Activated naive CD4-positive, alpha-beta T cell treated with anti-CD3 and anti-CD28 coated beads, Interleukin-2, amount 50 U/mL, for 72 hours (primary cell): ENCODE measurements around the gene HNRNPH3. TPM values are rescaled to one million over a fixed set of nuclear protein-coding genes. Genes with fewer than 3 reads are reported as not detected.
"Not testable (repeated sequence)": the region's sequence is repeated elsewhere in the genome, so short reads cannot be mapped to it uniquely, and the experiment has no call there.

ENCODE experiments used
- ATAC-seq, 2 donors: fragments of 150-1000 bp; cut with Tn5 transposase; 2 replicates each; pipeline ENCODE4 v1.10.0; 2021; ENCODE audit warnings: mild to moderate bottlenecking in 2 of 2, moderate library complexity in 2 of 2
- DNase-seq, 2 donors: peaks; one replicate each; pipeline ENCODE4 v3.0.0; 2021 to 2022; ENCODE audit warnings: low spot score in 2 of 2
- H3K27ac Mint-ChIP-seq, 2 donors: one replicate each; pipeline ENCODE4 v1.8.0; 2022; ENCODE audit warnings: mild to moderate bottlenecking in 2 of 2, mixed read lengths in 2 of 2
- H3K36me3 Mint-ChIP-seq, 2 donors: one replicate each; pipeline ENCODE4 v1.8.0; 2022; ENCODE audit warnings: mixed read lengths in 2 of 2
- H3K9me3 Mint-ChIP-seq, 2 donors: one replicate each; pipeline ENCODE4 v1.8.0; 2022; ENCODE audit warnings: mixed read lengths in 2 of 2
- total RNA-seq, 2 donors: library from RNA; stranded (reverse); gene quantifications; one replicate each; pipeline ENCODE4 v1.2.3, GENCODE V29; 2022

HNRNPH3 gene
- total RNA-seq, 2 donors from 2014 or later: 117 to 150 TPM

DNA sequence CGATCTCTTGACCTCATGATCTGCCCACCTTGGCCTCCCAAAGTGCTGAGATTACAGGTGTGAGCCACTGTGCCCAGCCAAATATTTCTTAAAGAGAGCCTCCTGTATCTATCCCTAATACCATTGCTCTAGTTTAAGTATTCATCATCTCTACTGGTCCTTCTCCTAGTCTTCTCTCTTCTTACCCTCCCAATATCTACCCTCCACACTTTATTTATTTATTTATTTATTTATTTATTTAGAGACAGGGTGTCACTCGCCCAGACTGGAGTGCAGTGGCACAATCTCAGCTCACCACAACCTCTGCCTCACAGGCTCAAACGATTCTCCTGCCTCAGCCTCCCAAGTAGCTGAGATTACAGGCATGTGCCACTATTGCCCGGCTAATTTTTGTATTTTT is 7.5 kb upstream of the HNRNPH3 start:
- not testable (repeated sequence) for H3K27ac Mint-ChIP-seq, DNase-seq, H3K36me3 Mint-ChIP-seq, ATAC-seq, H3K9me3 Mint-ChIP-seq

DNA sequence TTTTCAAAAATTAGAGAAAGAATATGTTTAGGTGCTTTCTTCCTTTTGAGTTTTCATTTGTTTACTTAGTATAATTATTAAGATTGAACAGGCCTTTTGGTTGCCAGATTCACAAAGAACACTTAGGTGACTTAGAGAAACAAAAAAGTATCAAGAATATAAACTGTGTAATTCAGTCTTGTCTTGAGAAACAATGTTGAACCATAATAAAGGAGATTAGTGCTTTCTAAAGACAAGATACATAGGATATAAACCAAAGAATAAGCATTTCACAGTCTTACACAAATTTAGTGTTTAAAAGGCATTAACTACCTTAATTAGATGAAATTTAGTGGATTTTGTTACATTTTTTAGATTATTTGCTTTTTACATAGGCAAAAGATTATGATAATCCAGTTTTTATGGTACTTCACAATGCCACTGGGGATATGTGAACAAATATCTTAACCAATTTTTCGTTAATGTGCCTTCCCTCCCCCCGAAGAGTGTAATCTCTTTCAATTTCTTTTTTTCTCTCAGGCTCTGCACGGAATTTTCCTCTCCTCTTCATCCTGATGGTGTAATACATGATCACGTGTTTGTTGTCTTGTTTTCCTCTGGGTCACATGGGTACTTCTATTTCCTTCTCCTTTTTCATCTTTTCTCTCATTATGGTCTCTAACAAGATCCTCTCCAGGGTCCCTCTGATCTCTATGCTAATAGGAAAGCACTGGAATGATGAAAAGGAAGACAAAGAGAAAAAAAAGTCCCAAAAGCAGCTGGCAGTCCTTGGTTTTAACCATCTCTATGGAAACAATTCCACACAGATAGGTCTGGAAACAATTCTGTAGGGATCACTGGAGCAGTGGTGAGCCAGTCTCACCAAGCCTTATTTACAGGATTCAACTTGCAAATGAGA is 3.7 kb upstream of the HNRNPH3 start:
- ATAC-seq (no peak), DNase-seq (no peak)
- Mint-ChIP-seq H3K36me3 (peaks cover 20 to 28% of the 10 kb centered on the region in 2 donors), H3K9me3 (no peaks in the 10 kb centered on the region), H3K27ac (peak overlapping the region; percentile 34 to 75)

DNA sequence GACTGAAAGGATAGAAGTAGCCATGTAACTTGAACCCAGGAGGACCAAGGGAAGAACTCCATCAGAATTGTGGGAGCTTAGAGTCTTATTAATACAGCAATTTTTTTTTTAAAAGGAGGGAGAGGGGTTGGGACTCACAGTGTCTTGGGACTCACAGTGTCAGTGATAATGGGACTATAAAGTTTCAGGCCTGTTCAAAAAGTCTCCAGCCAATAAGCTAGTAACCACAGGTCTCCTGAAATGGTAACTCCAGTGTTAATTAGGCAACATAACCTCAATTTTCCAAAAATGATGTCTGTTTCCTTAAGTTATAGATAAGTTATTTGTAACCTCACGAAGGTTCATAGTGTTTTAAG is 2.4 kb upstream of the HNRNPH3 start:
- Mint-ChIP-seq H3K27ac (peak overlapping the region in 1 of 2 donors; percentile 28), H3K9me3 (no peaks in the 10 kb centered on the region), H3K36me3 (peaks cover 33 to 37% of the 10 kb centered on the region in 2 donors)
- no peak for DNase-seq
- ATAC-seq: no peak

DNA sequence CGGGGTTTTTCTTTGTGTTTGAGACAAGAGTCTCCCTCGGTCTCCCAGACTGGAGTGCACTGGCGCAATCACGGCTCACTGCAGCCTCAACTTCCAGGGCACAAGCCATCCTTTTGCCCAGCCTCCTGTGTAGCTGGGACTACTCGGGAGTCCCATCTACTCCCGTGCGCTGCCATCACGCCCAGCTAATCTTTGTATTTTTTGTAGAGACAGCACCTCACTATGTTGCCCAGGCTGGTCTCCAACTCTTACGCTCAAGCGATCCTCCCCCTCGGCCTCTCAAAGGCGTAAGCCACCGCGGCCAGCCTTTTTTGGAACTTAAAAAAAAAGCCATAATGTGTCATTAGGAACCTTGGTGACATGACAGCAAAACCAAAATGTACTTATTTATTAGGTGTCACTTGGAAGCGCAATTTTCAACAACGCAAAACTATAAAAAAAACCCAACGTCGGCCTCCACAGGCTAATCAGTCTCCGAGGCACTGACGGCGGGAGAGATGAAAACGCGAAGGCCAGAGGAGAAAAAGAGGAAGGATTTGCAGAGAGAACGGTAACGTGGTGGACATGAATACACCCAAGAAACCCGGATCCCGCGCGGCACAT is 911 bp upstream of the HNRNPH3 start:
- Mint-ChIP-seq H3K9me3 (no peaks in the 10 kb centered on the region), H3K36me3 (peaks cover 45 to 48% of the 10 kb centered on the region in 2 donors), H3K27ac (peak overlapping the region; percentile 98 to 100)
- ATAC-seq: no peak
- DNase-seq: peak; percentile 31 to 60

DNA sequence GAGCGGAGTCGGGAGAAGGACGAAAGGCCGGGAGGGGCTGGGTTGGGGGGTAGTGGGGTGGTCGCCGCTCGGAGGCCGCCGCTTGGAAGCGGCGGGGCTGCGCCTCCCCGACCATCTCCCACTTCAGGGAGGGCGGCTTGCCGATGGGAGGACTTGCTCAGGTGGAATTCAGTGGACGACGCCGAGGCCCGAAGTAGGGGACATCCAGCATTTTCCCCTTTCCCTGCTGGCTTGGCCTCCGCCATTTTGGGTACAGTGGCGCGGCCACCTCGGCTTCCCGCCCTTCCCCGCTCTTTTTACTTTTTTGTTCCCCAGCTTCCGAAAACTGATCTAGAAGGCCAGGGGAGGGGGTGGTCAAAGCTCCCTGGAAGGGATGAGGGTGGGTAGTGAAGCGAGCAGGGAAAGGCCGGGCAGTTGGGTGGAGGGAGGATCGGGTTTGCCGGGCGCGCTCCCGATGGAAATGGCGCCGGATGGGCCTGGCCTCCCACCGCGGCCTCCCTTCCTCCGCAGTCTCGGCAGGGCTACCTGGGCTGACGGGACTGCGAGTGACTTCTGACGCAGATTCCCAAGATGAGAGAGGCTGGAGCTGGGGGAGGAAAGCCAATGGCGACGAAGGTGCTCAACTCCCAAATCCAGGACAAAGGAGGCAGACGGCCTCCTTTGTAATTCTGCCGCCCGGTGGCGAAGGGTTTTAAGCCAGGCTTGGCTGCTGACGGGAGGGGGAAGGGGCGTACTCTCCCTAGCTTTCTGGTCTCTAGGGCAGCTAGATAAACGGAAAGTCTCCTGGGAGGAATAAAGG is 594 bp downstream of the HNRNPH3 start, which contains the start of gene PBLD:
Gene PBLD (minus strand): TSS at position 670 of the 799 bp plus-strand sequence. CDS start 26,084 bp downstream, outside the sequence.
- Mint-ChIP-seq H3K36me3 (peaks cover 46 to 63% of the 10 kb centered on the region in 2 donors), H3K27ac (peak within 1 kb of the TSS; percentile 98 to 100), H3K9me3 (no peaks in the 10 kb centered on the region)
- ATAC-seq: peak; percentile 24 to 34
- peak; percentile 66 to 75 for DNase-seq

DNA sequence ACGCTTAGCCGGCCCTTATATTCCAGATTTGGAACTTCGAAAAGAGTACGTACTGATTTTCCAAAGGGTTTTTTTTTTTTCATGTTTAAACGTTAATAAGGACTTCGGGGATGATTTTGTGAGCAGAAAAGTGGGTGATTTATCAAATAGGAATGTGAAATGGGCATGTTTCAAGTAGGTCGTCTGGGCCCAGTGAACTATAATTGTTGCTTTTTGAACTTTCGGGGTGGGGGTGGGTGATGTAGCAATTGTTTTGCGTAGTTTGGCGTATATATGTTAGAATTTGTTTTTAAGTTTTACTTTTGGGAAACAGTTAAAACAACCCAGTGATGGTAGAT is 1.2 kb downstream of the HNRNPH3 start:
- H3K36me3 Mint-ChIP-seq: peaks cover 51 to 69% of the 10 kb centered on the region in 2 donors
- no peak for DNase-seq
- peak overlapping the region; percentile 98 to 100 for H3K27ac Mint-ChIP-seq
- H3K9me3 Mint-ChIP-seq: no peaks in the 10 kb centered on the region
- no peak for ATAC-seq

DNA sequence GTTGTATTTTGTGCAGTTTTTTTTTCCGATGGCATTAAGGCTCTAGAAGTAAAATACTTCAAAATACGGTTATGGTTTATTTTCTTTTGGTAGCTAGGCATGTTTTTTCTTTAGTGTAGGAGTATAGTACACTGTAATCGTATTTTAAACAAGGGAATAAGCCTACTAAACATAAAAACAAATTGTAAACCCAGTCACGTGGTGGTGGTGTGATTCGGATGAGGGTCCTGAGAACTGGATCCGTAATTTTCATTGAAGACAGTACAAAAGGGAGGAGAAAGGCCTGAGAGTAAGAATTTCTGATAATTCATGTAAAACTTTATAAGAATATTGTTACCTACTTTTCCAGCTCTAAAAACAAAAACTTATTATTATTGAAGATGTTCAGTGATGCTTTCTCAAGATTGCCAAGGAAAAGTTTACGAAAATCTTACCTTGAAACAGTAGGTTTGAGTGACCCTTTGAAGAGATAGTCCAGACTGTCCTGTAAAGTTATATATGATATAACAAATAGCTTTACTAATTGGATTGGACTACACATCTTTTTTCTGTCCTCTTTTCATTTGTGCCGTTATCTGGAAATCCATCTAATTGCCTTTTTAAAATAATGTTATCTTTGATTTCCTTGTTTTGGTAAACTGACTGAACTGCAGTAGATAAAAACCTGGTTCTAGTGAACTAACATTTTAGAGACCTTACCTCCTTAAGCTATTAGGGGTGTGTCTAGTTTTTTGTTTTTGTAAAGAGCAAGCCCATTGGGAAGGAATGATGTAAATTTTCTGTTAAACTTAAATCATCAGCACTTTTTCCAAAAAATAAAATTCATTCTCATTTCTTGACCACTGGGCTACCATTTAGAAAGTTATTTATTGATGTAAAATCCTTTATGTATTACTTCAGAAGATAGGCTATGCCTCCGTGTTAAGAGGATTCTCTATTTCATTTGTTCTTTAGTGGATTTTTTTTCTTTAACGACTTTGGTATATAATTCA is 1.9 kb downstream of the HNRNPH3 start:
- Mint-ChIP-seq H3K36me3 (peaks cover 56 to 76% of the 10 kb centered on the region in 2 donors), H3K9me3 (no peaks in the 10 kb centered on the region)

DNA sequence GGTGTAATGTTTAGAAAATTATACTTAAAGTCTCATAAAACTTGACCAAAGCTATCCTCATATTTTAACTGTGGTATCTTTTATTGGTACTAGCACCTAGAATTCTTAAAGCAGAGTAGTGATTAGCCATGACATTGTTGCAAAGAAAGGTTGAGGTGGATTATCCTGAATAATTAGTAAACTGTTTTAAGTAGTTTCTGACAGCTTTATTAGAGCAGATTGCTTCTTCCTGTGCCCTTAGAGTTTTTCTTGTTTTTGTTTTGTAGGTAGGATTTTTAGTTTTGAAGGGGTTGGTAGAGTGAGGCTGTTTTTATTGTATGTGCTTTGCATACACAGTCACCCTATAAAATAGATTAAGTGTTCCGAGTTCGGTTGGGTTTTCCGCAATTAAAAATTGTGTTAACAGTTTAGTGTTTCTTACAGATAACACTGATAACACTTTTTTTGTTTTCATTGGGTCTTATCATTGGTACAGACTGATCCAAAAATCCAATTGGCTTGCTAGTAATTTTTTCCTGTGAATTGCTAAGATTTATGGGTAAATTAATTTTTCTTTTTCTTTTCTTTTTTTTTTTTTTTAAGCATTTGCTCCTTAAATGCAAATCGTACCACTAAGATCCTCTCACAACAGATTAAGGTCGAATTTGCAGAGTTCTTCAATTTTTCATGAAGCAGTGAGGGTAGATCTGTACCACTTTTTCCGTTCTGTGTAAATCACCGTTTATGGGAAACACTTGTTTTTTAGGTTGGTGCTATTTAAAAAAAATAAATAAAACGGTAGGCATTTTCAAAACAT is 3.0 kb downstream of the HNRNPH3 start:
- H3K27ac Mint-ChIP-seq: peak overlapping the region; percentile 84 to 98
- ATAC-seq (no peak), DNase-seq (no peak)
- no peaks in the 10 kb centered on the region for H3K9me3 Mint-ChIP-seq
- peaks cover 56 to 87% of the 10 kb centered on the region in 2 donors for H3K36me3 Mint-ChIP-seq

More for the DNA sequence above, 1.9 kb downstream of the HNRNPH3 start:
- H3K27ac Mint-ChIP-seq: peak overlapping the region; percentile 98 to 100
- ATAC-seq: no peak
- DNase-seq: no peak

DNA sequence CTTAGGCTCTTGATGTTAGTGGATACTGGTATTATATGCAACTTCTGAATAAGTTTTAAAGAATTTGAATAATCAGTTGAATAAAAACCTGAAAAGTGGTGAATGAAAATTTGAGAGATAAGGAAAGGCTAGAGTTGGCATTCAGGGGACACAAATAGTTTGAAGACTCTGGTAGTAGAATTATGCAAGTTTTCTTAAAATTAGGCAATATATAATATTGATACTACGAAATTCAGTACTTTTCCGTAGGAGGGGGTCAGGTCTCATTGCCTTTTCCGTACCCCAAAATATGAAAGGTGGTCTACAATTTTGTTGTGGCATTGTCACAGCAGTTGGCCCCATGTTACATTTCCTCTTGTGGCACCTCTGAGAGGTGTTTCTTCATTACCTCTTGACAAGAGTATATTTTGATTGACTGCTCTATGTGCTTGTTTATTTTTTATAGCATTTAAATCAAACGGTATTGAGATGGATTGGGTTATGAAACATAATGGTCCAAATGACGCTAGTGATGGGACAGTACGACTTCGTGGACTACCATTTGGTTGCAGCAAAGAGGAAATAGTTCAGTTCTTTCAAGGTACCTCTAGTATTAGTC is 5.0 kb downstream of the HNRNPH3 start:
- peaks cover 47 to 100% of the 10 kb centered on the region in 2 donors for H3K36me3 Mint-ChIP-seq
- DNase-seq (no peak), ATAC-seq (no peak)
- H3K27ac Mint-ChIP-seq: peak overlapping the region in 1 of 2 donors; percentile 96
- H3K9me3 Mint-ChIP-seq: no peaks in the 10 kb centered on the region

DNA sequence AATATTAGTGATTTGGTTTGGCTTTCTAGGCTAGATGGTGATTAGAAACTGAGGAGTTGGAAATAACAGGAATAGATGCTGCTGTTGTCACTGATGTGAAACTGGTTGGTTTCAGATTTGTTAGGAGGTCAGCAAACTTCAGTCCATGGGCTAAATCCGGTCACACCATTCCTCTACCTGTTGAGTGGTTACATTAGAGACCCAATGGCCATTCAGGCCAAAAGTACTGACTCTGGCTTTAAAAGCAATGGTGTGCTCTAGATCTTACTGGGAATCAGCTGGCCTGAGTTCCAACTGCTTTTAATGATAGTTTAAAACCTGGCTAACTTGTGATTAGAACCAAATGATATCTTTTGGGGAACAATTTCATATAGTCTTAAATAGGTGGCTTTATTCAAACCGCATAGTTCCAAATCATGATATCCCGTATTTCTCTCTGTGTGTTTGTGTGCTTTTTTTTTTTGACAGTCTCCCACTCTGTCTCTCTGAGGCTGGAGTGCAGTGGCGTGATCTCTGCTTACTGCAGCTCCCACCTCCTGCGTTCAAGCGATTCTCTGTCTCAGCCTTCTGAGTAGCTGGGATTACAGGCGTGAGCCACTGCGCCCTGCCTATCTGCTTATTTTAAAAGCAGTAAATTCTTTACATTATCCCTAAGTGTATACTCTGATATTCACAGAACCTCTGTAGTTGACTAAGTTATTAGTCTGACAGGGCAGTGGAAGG is 8.7 kb downstream of the HNRNPH3 start:
- peaks cover 22 to 70% of the 10 kb centered on the region in 2 donors for H3K36me3 Mint-ChIP-seq
- DNase-seq (no peak), ATAC-seq (peak in 1 of 2 donors; percentile 8)
- H3K9me3 Mint-ChIP-seq: no peaks in the 10 kb centered on the region
- peak overlapping the region in 1 of 2 donors; percentile 87 for H3K27ac Mint-ChIP-seq

DNA sequence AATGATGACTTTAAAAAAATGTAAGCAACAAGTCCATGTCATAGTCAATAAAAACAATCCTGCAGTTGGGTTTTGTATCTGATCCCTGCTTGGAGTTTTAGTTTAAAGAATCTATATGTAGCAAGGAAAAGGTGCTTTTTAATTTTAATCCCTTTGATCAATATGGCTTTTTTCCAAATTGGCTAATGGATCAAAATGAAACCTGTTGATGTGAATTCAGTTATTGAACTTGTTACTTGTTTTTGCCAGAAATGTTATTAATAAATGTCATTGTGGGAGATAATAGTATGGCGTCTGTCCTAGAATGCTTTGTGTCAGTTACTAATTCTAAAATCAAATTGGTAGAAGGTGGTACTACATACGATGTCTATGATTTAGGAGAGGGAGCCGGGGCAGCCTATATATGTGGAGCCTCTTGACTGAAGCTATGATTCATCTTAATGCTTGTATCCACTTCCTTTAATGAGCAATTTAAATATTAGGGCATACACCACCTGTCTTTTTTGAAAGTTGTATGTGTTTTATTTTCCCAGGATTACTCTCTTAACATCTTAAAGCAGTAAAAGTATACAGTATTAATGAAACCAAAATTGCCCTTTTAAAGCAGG is 11.1 kb downstream of the HNRNPH3 start:
- ATAC-seq (no peak), DNase-seq (no peak)
- no peak overlapping the region for H3K27ac Mint-ChIP-seq

DNA sequence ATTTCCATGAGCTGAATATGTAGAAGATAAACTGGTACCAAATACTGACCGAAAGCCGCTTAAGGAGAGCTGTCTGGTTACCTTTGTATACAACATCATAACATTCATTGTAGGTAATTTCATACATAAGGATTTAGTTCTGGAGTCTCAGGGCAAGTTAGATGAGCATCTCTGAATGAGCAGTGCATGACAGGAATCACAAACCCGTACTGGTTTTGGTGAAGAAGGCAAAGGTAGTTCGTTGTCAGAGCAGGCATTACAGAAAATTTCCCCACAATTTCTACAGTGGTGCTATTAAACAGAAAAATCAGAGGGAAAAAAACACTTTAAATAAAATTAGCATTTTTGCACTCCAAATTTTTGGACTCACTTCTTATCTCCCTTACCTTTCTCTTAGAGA is 13.8 kb downstream of the HNRNPH3 start:
- Mint-ChIP-seq H3K36me3 (peaks cover 11 to 25% of the 10 kb centered on the region in 2 donors), H3K27ac (peak overlapping the region; percentile 44 to 46), H3K9me3 (no peaks in the 10 kb centered on the region)
- DNase-seq (no peak), ATAC-seq (no peak)

More for the DNA sequence above, 11.1 kb downstream of the HNRNPH3 start:
- Mint-ChIP-seq H3K36me3 (peaks cover 16 to 51% of the 10 kb centered on the region in 2 donors), H3K9me3 (no peaks in the 10 kb centered on the region)

DNA sequence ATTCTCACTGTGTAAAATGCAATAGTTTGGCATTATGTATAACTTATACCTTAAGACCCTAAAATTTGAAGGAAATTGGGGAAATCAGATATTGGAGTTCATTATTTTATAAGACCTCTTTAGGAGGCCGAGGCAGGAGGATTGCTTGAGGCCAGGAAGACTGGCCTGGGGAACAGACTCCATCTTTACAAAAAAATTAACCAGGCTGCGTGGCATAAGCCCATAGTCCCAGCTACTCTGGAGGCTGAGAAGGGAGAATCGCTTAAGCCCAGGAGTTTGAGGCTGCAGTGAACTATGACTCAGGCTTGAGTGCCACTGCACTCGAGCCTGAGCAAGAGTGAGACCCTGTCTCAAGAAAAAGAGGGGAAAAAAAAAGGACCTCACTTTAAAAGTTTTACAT is 14.9 kb downstream of the HNRNPH3 start:
- peaks cover 6 to 14% of the 10 kb centered on the region in 2 donors for H3K36me3 Mint-ChIP-seq
- DNase-seq: no peak
- H3K27ac Mint-ChIP-seq: peak overlapping the region in 1 of 2 donors; percentile 55
- no peaks in the 10 kb centered on the region for H3K9me3 Mint-ChIP-seq
- ATAC-seq: peak in 1 of 2 donors; percentile 26

DNA sequence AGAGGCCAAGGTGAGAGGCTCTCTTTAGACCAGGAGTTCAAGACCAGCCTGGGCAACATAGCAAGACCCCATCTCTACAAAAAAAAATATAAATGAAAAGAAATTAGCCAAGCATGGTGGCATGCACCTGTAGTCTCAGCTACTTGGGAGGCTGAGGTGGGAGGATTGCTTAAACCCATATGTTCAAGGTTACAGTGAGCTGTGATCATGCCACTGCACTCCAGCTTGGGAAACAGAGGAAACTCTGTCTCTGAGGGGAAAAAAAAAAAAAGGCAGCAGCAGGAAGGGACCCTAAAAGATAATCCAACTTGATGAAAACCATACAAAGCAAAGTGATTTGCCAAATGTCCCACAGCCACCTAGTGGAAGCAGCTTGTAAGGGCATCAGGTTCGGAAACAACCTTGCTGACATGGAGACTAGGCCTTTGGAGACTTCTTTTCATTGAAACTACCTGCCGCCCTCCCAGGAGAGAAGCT is 16.4 kb downstream of the HNRNPH3 start:
- Mint-ChIP-seq H3K9me3 (no peaks in the 10 kb centered on the region), H3K27ac (peak overlapping the region in 1 of 2 donors; percentile 75), H3K36me3 (peaks cover 0 to 6% of the 10 kb centered on the region in 2 donors)
- DNase-seq (peak in 1 of 2 donors; percentile 36), ATAC-seq (peak; percentile 49 to 58)
